GM21367 (cell line): ENCODE measurements around the gene CACNA1C.

Source experiments
- ATAC-seq: cut with Tn5 transposase; IDR thresholded peaks from one replicate; pipeline ENCODE4 v1.9.1; 2021; ENCODE audit not compliant: unreplicated experiment

CACNA1C gene

GRCh38 chr12:2167231-2167630, 114.4 kb downstream of the CACNA1C start:
- no peak for ATAC-seq

GRCh38 chr12:2168808-2169207, 116.0 kb downstream of the CACNA1C start:
- ATAC-seq = no peak

- ATAC-seq = no peak
These were observed 116.7 kb downstream of the CACNA1C start for GRCh38 chr12:2169489-2169888.

DNA sequence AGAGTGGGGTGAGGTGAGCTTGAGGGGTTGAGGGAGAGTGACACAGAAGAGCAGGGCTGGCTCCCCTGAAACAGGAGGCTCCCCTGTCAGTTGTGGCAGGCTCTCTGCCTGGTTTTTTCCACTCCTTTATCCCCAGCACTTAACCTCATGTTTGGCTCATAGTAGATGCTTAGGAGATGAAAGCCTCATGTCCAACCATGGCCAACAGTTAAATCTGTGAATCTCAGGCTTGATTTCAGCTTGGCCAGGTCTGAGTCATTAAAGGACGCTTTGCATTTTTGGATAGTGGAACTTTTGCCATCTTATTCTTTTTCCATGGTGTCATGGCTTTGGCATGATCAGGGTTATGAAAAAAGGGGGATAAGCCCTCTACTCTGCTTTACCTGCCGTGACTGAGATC, 117.2 kb downstream of the CACNA1C start:
- ATAC-seq = no peak

- no peak for ATAC-seq
These were observed 117.6 kb downstream of the CACNA1C start for GRCh38 chr12:2170376-2170775.

GRCh38 chr12:2171672-2172426, 119.1 kb downstream of the CACNA1C start:
- no peak for ATAC-seq

DNA sequence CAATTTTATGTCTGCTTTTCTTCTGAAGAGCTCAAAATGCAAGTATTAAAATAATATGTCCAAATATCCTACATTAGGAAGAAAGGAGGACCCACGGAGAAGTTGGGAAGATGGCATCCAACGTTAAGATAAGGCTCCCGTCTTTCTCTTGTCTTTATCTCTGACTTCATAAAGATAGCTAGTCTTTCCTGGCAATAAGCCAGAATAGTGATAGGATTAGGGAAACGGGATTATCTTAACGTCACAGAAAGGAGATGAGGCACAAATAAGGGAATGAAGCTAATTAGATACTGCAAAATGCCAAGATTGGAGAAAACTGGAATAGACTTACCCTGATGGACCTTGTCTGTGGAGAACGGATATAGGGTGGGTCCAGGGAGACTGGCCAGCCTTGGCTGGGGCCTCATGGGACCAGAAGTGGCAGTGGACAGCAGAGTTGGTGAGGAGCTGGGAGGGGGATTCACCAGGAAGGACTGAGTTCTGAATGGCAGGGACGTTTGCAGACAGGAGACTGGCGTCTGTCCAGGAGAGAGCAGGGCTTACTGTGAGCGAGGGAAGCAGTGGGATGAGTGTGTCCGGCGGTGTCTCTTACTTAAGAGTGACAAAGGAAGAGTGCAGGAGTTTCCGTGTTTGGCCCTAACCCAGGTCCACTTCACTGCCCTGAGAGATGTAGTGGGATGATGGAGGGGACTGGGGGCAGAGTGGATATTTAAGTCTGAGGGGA, 119.9 kb downstream of the CACNA1C start:
- no peak for ATAC-seq

- ATAC-seq = no peak
These were observed 121.2 kb downstream of the CACNA1C start for GRCh38 chr12:2173971-2174370.

DNA sequence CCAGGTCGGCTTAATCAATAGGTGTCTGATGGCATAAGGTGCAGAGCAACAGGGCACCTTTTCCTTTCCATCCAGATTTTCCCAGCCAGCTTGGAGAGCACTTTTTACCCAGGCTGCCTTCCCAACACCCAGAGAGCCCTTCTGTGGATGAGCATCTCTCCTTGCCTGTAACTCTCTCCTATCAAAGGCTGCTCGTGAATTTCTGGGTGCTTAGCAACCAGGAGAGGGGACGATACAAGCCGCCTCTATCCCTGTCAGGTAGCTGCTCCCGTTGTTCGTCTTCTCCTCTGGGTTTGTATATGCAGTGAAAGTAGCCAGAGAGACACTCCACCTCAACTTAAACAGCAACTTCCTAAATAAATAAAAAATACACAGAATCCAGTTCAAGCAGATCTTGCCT, 124.2 kb downstream of the CACNA1C start:
- no peak for ATAC-seq

- no peak for ATAC-seq
These were observed 125.0 kb downstream of the CACNA1C start for GRCh38 chr12:2177751-2178150.

- ATAC-seq = no peak
These were observed 126.3 kb downstream of the CACNA1C start for GRCh38 chr12:2179058-2179457.

DNA sequence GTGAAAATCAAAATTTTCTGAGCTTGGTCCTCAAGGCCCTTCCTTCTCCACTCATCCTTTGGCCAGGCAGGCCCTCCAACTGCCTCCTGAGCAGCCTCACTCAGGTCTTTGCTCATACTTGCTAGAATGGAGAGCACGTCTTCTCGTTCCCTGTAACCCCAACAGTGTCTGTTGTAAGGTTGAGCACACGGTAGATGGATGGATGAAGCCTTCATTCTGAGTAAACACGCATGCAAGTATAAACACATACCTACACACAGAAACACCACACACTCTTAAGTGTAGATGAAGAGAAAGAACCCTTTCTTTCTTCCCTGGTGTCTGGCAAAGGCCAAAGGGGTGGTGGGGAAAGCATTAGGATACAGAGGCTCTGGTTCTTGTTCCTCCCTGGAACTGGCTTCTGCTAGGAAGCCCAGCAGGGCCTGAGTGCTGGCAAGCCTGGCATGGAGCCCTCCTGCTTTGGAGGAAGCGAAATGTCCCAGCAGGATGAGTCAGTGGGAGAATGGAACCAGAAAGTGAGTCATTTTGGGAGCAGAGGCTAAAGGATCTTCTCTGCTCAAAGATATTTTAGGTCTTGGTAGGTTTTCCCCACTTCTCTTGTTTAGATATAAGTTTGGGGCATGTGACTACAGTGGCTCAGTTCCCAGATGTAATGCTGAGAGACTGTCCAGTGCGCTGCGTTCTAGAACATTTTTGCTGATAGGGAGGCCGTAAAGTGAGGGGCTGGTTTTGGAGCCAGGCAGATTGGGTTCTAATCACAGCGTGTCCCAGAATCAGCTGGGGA, 127.4 kb downstream of the CACNA1C start:
- ATAC-seq = no peak

DNA sequence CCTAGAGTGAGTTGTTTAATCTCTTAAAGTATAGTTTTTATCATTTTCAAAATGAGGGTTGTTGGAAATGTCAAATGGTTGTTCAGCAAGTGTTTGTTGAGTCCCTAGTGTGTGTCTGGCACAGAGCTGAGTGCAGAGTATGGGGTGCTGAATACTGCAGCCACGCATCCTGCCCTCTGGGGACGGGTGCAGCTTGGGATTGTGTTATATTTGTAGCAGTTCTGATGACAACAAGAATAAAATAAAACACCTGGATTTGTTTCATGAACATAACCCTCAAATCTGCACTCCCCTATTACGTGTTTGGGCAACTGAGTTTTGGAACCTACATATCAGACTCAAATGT, 127.9 kb downstream of the CACNA1C start:
- ATAC-seq = no peak

- ATAC-seq = no peak
These were observed 131.1 kb downstream of the CACNA1C start for GRCh38 chr12:2183556-2184541.

GRCh38 chr12:2185751-2186341, 133.1 kb downstream of the CACNA1C start:
- ATAC-seq = no peak

DNA sequence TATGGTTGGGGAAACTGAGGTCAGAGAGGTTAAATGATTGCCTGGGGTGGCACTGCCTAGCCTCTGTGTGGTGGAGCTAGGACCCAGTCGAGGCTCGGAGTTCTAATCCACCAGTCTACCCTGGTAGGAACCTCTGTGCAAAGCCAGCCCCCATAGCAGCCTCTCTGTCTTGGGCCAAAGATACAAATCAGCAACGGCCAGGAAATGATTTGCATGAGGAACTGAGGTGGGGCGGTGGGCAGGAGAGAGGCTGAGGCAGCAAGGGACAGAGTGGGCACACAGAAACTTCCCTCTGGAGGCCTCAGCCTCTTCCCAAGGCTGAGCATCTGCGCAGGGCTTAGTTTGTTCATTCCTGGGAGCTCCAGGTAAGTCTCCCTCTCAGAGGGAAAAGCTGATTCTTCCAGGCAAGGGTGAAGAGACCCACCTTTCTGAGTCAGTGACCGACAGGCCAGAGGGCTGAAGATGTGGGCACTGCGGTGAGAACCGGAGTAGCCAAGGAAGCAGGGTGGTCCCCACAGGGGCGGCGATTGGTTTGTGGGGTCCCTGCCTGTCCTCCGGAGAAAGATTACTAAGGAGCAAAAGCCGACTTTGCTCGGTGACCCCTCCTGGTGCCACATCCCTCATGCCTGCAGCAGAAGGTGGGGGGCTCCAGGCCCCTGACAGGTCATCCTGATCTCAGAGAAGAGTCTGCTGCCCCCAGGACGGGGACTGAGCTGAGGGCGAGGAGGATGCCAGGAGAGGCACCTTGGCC, 134.6 kb downstream of the CACNA1C start:
- ATAC-seq = no peak

DNA sequence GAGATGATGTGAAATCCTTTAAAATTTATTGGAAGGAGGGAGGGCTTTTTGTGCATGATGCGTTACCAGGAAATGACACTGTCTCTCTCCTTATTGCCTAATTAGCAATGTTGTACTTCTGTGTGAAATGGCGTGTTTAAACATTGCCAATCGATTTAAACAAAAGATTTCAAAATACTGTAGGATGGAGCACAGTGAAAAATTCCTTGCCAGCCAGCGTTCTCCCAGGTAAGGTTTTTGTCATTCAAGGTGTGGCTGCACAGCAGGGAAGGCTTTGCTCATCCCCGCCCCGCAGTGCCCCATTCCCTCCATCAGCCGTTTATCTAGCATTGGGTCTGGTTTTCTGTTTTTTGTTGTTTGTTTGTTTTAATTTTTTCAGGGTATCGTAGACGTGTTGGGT, 137.3 kb downstream of the CACNA1C start:
- no peak for ATAC-seq

GRCh38 chr12:2190896-2191533, 138.2 kb downstream of the CACNA1C start:
- ATAC-seq = no peak

DNA sequence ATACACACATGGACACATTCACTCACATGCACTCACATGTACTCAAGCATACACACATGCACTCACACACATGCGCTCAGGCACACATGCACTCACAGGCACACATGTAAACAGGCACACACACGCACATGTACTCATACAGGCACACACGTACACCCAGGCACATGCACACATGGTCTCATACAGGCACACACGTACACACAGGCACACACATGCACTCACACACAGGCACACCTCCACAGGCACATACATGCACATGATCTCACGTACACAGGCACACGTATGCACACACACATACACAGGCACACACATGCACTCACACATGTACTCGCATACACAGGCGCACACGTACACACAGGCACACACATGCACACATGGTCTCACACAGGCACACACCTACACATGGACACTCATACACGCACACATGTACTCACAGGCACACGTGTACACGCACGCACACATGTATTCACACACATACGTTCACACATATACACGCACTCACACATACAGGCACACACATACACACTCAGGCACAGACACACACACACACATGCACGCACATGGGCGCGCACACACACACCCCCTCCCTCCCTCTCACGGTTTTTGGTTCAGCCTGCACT, 138.9 kb downstream of the CACNA1C start:
- ATAC-seq = no peak
